Spleen (tissue), 11 donors: ENCODE measurements around the gene MTRFR. TPM values are rescaled to one million over a fixed set of nuclear protein-coding genes. Genes with fewer than 3 reads are reported as not detected.
"Not testable (repeated sequence)": the region's sequence is repeated elsewhere in the genome, so short reads cannot be mapped to it uniquely, and the experiment has no call there.

Experiments
- DNase-seq: peaks from one replicate; pipeline ENCODE4 v3.0.0-alpha.2; 2020
- H3K27ac ChIP-seq, 8 donors: fragments of 200-600 bp; sonication (generic) in 7 of 8; 1 replicate in 4 of 8; 2 replicates in 4 of 8; pipeline versions ENCODE4 v1.5.0 to v1.8.0; 2016 to 2021; ENCODE audit warnings: inconsistent platforms in 4 of 8, mild to moderate bottlenecking in 4 of 8, moderate library complexity in 1 of 8
- H3K27me3 ChIP-seq, 7 donors: fragments of 200-600 bp; sonication (generic) in 6 of 7; replicated peaks in 1 of 7; 1 replicate in 4 of 7; 2 replicates in 3 of 7; pipeline versions ENCODE4 v1.5.0 to v1.8.0; 2016 to 2021; ENCODE audit warnings: inconsistent platforms in 3 of 7, mild to moderate bottlenecking in 1 of 7
- H3K36me3 ChIP-seq, 6 donors: fragments of 200-600 bp; sonication (generic) in 5 of 6; 1 replicate in 4 of 6; 2 replicates in 2 of 6; pipeline versions ENCODE4 v1.5.0 to v1.8.0; 2016 to 2021; ENCODE audit warnings: inconsistent platforms in 2 of 6
- H3K4me1 ChIP-seq, 6 donors: fragments of 200-600 bp; sonication (generic) in 5 of 6; 1 replicate in 3 of 6; 2 replicates in 3 of 6; pipeline versions ENCODE4 v1.5.0 to v1.8.0; 2016 to 2021; ENCODE audit warnings: inconsistent platforms in 3 of 6
- H3K4me3 ChIP-seq, 8 donors: fragments of 200-600 bp; sonication (generic) in 7 of 8; 1 replicate in 4 of 8; 2 replicates in 4 of 8; pipeline versions ENCODE4 v1.5.0 to v1.8.0; 2016 to 2021; ENCODE audit warnings: inconsistent platforms in 4 of 8, mild to moderate bottlenecking in 4 of 8, moderate library complexity in 2 of 8
- H3K9me3 ChIP-seq, 8 donors: fragments of 200-600 bp; sonication (generic) in 7 of 8; 1 replicate in 4 of 8; 2 replicates in 4 of 8; pipeline versions ENCODE4 v1.5.0 to v1.8.0; 2016 to 2021; ENCODE audit warnings: inconsistent platforms in 4 of 8
- CTCF ChIP-seq, 11 experiments: fragments of 200-600 bp in 7 of 11; fragments of 450-650 bp in 4 of 11; sonication (generic) in 4 of 11; IDR thresholded peaks in 8 of 11; conservative IDR thresholded peaks in 3 of 11; 1 replicate in 7 of 11; 2 replicates in 4 of 11; pipeline versions ENCODE4 v1.4.0 to v1.8.0; 2016 to 2021; ENCODE audit warnings: antibody characterized with exemption in 11 of 11, inconsistent platforms in 4 of 11, mild to moderate bottlenecking in 1 of 11
- POLR2A ChIP-seq, 3 donors: fragments of 450-650 bp; IDR thresholded peaks; one replicate each; pipeline ENCODE4 v1.5.1; 2017; ENCODE audit warnings: antibody characterized with exemption in 3 of 3, mild to moderate bottlenecking in 1 of 3
- POLR2AphosphoS5 ChIP-seq, 3 donors: sonication (generic); formaldehyde crosslinking; IDR thresholded peaks; one replicate each; pipeline ENCODE4 v1.5.1; 2017; ENCODE audit warnings: antibody characterized with exemption in 3 of 3
- WGBS, 5 donors: extraction: QIAGEN DNeasy Blood & Tissue Kit in 3 of 5; methylation state at CpG; one replicate each; pipeline versions ENCODE4 v1.1.5 to v1.1.7; 2013 to 2018; 5-methylcytosine and 5-hydroxymethylcytosine counted together
- intact Hi-C: fragments of 100-400 bp; cut with DNase I; formaldehyde crosslinking; loops from one replicate; pipeline ENCODE4 v1.15.0; 2023; ENCODE audit warnings: low total_unique reads
- polyA plus RNA-seq, 3 donors: library from polyadenylated mRNA; stranded (reverse); fragments of 200-250 nt; gene quantifications; one replicate each; pipeline ENCODE4 v1.2.1, GENCODE V29; 2013
- total RNA-seq, 7 donors: library from RNA; depleted of rRNA in 3 of 7; stranded (reverse); fragments of >200 nt in 3 of 7; fragmentation: NEBNext Ultra II Directional in 4 of 7; extraction: Animal tissue kit (Norgen Biotek cat#: 25700) in 4 of 7; gene quantifications; one replicate each; pipeline versions ENCODE4 v1.1.0 to v1.2.1, GENCODE V29; 2016 to 2021
- donor health status: healthy with polysubstance abuse.
- donor health status: DM: no; HTN: no; CAD: no; lungs with moderate emphysema.
- donor health status: DM: no; HTN: no; CAD: no.
- donor health status: Bipolar disorder and iron deficiency.
- donor health status: healthy.
- donor health status: DM: no; HTN: no; CAD: no.
- donor health status: DM: yes; HTN: yes; CAD: no.

Gene MTRFR
- total and polyA plus RNA-seq, 10 donors = 11.9 to 21.0 (median 16.2) TPM

GRCh38 chr12:123248996-123249741 lies 15.9 kb downstream of the MTRFR start:
- intact Hi-C loops, DNase-seq, H3K4me3 ChIP-seq, H3K9me3 ChIP-seq, H3K27ac ChIP-seq, H3K27me3 ChIP-seq: not testable (repeated sequence)
- WGBS, 5 donors = 96 to 99% (median 97%) methylated on average over 13 to 26 of the region's 26 CpGs
- Histone ChIP-seq H3K4me1 (peaks cover 0 to 51% (median 18%) of the 10 kb centered on the region in 6 donors), H3K36me3 (peaks cover 0 to 61% (median 19%) of the 10 kb centered on the region in 6 donors)
- TF ChIP-seq POLR2AphosphoS5 (IDR thresholded peaks at IDR 0.05) = peak in 1 of 3 donors; percentile 41

- Histone ChIP-seq H3K4me1 (peaks cover 0 to 44% (median 17%) of the 10 kb centered on the region in 6 donors), H3K4me3 (no peak overlapping the region), H3K27ac (peak overlapping the region in 1 of 8 donors; percentile 5), H3K27me3 (no peaks in the 10 kb centered on the region), H3K9me3 (peaks cover 0 to 4% (median 0%) of the 10 kb centered on the region in 8 donors), H3K36me3 (peaks cover 0 to 70% (median 35%) of the 10 kb centered on the region in 6 donors)
- TF ChIP-seq POLR2AphosphoS5 (IDR thresholded peaks at IDR 0.05) = no peak
- no peak for TF ChIP-seq POLR2A (IDR thresholded peaks at IDR 0.05)
- TF ChIP-seq CTCF (IDR thresholded peaks at IDR 0.05 in 8 of 11, conservative IDR thresholded peaks at IDR 0.05 in 3 of 11) = no peak
- peak; percentile 54 for DNase-seq
- intact Hi-C loops = no loop called here
- WGBS, 5 donors = 57 to 78% (median 72%) methylated on average over 12 to 13 of the region's 13 CpGs
These were observed 17.5 kb downstream of the MTRFR start for GRCh38 chr12:123250471-123251383.

GRCh38 chr12:123251403-123252076 lies 18.3 kb downstream of the MTRFR start:
- Histone ChIP-seq H3K4me3 (no peak overlapping the region), H3K27me3 (no peaks in the 10 kb centered on the region), H3K27ac (no peak overlapping the region), H3K4me1 (peaks cover 0 to 36% (median 15%) of the 10 kb centered on the region in 6 donors), H3K36me3 (peaks cover 0 to 78% (median 43%) of the 10 kb centered on the region in 6 donors), H3K9me3 (peaks cover 0 to 4% (median 0%) of the 10 kb centered on the region in 8 donors)
- TF ChIP-seq POLR2A (IDR thresholded peaks at IDR 0.05) = no peak
- intact Hi-C loops = no loop called here
- WGBS, 5 donors = 88 to 97% (median 95%) methylated on average over 8 of the region's 8 CpGs
- DNase-seq = no peak

- H3K9me3 ChIP-seq, intact Hi-C loops, H3K4me3 ChIP-seq, H3K27me3 ChIP-seq, H3K27ac ChIP-seq: not testable (repeated sequence)
- Histone ChIP-seq H3K4me1 (peaks cover 0 to 28% (median 15%) of the 10 kb centered on the region in 6 donors), H3K36me3 (peaks cover 0 to 86% (median 51%) of the 10 kb centered on the region in 6 donors)
- peak; percentile 8 for DNase-seq
- 77 to 86% (median 78%) methylated on average over 9 of the region's 9 CpGs for WGBS, 5 donors
These were observed 19.1 kb downstream of the MTRFR start for GRCh38 chr12:123252365-123252764.

GRCh38 chr12:123253641-123254459 lies 20.6 kb downstream of the MTRFR start:
- Histone ChIP-seq H3K36me3 (peaks cover 0 to 90% (median 61%) of the 10 kb centered on the region in 6 donors), H3K4me3 (no peak overlapping the region), H3K27me3 (no peaks in the 10 kb centered on the region), H3K27ac (no peak overlapping the region), H3K9me3 (no peaks in the 10 kb centered on the region), H3K4me1 (peaks cover 0 to 23% (median 14%) of the 10 kb centered on the region in 6 donors)
- no peak for TF ChIP-seq POLR2A (IDR thresholded peaks at IDR 0.05)
- no peak for TF ChIP-seq POLR2AphosphoS5 (IDR thresholded peaks at IDR 0.05)
- no peak for TF ChIP-seq CTCF (IDR thresholded peaks at IDR 0.05 in 8 of 11, conservative IDR thresholded peaks at IDR 0.05 in 3 of 11)
- peak; percentile 30 for DNase-seq
- intact Hi-C loops = no loop called here
- 89 to 95% (median 90%) methylated on average over 24 of the region's 24 CpGs for WGBS, 5 donors
